Ishikawa (cell line): Measurements from ENCODE around the gene NKX1-2.

Source experiments
- CEBPB ChIP-seq: IDR thresholded peaks from 2 replicates; pipeline ENCODE4 v1.6.1; 2012
- CREB1 ChIP-seq: IDR thresholded peaks from 2 replicates; pipeline ENCODE4 v1.6.1; 2012; ENCODE audit warnings: low read depth
- EGR1 ChIP-seq: IDR thresholded peaks from 2 replicates; pipeline ENCODE4 v1.6.1; 2012
- EP300 ChIP-seq: IDR thresholded peaks from 2 replicates; pipeline ENCODE4 v1.6.1; 2012; ENCODE audit warnings: borderline replicate concordance
- FOXM1 ChIP-seq: IDR thresholded peaks from 2 replicates; pipeline ENCODE4 v1.6.1; 2012; ENCODE audit warnings: low read depth, borderline replicate concordance
- MAX ChIP-seq: IDR thresholded peaks from 2 replicates; pipeline ENCODE4 v1.6.1; 2012
- NFIC ChIP-seq: IDR thresholded peaks from 2 replicates; pipeline ENCODE4 v1.6.1; 2012
- RAD21 ChIP-seq: IDR thresholded peaks from 2 replicates; pipeline ENCODE4 v1.6.1; 2012; ENCODE audit warnings: low read depth
- REST ChIP-seq: IDR thresholded peaks from 2 replicates; pipeline ENCODE4 v1.6.1; 2012; ENCODE audit warnings: low read depth, mild to moderate bottlenecking
- TAF1 ChIP-seq: IDR thresholded peaks from 2 replicates; pipeline ENCODE4 v1.6.1; 2012; ENCODE audit warnings: low read depth, mild to moderate bottlenecking
- TCF12 ChIP-seq: IDR thresholded peaks from 2 replicates; pipeline ENCODE4 v1.6.1; 2012; ENCODE audit warnings: low read depth
- TEAD4 ChIP-seq: IDR thresholded peaks from 2 replicates; pipeline ENCODE4 v1.6.1; 2012
- USF1 ChIP-seq: IDR thresholded peaks from 2 replicates; pipeline ENCODE4 v1.6.1; 2012
- YY1 ChIP-seq: IDR thresholded peaks from 2 replicates; pipeline ENCODE4 v1.6.1; 2012; ENCODE audit warnings: low read depth
- ZBTB7A ChIP-seq: IDR thresholded peaks from 2 replicates; pipeline ENCODE4 v1.6.1; 2012; ENCODE audit warnings: low read depth

The NKX1-2 gene

GRCh38 chr10:124446830-124447750 lies 2.7 kb downstream of the NKX1-2 start:
- no peak for TF ChIP-seq FOXM1
- TF ChIP-seq TAF1, result no peak
- TF ChIP-seq CEBPB, result no peak
- no peak for TF ChIP-seq TCF12
- no peak for TF ChIP-seq NFIC
- no peak for TF ChIP-seq TEAD4
- no peak for TF ChIP-seq USF1
- TF ChIP-seq EGR1, result no peak
- no peak for TF ChIP-seq MAX
- no peak for TF ChIP-seq EP300
- no peak for TF ChIP-seq YY1

GRCh38 chr10:124436191-124436638 lies 13.6 kb downstream of the NKX1-2 start:
- TF ChIP-seq REST (no peak), TCF12 (no peak), ZBTB7A (no peak)

- TF ChIP-seq NFIC (no peak), YY1 (no peak), USF1 (no peak), CREB1 (no peak), FOXM1 (no peak)
These were observed 16.4 kb downstream of the NKX1-2 start for GRCh38 chr10:124433461-124433860.

GRCh38 chr10:124430077-124430476 lies 19.8 kb downstream of the NKX1-2 start:
- TF ChIP-seq RAD21 (no peak), REST (no peak), NFIC (no peak), ZBTB7A (no peak), MAX (no peak), CREB1 (no peak), USF1 (no peak), EP300 (no peak), EGR1 (no peak), YY1 (no peak), TEAD4 (no peak), FOXM1 (no peak), TAF1 (no peak), TCF12 (no peak), CEBPB (no peak)

- TF ChIP-seq NFIC (no peak), YY1 (no peak), MAX (no peak), ZBTB7A (no peak), REST (no peak), EGR1 (no peak), EP300 (no peak), TEAD4 (no peak), CREB1 (no peak), FOXM1 (no peak)
These were observed 20.3 kb downstream of the NKX1-2 start for GRCh38 chr10:124429576-124429975.
